Erythroblast (primary cell): ENCODE data around the gene MED12L.

ENCODE experiments used
- GATA1 ChIP-seq: IDR thresholded peaks from 2 replicates; pipeline ENCODE4 v1.6.1; 2011; ENCODE audit warnings: low read depth, mild to moderate bottlenecking, control low read depth, low read length, moderate library complexity
- POLR2A ChIP-seq: IDR thresholded peaks from 2 replicates; pipeline ENCODE4 v1.6.1; 2011; ENCODE audit warnings: mild to moderate bottlenecking, low read length

- TF ChIP-seq POLR2A (no peak), GATA1 (no peak)
These were observed 342.9 kb downstream of the MED12L start for GRCh38 chr3:151428386-151428785.
